Stimulated activated CD4-positive, alpha-beta T cell treated with anti-CD3 and anti-CD28 coated beads, Interleukin-2, amount 100 ng/mL, for 24 hours (primary cell): ENCODE measurements around the gene CDKN2D.
"Not testable (repeated sequence)": the region's sequence is repeated elsewhere in the genome, so short reads cannot be mapped to it uniquely, and the experiment has no call there.

Experiments used
- DNase-seq, 2 donors: peaks; one replicate each; pipeline ENCODE4 v3.0.0-alpha.2; 2020

CDKN2D gene

GRCh38 chr19:10580979-10581631 lies 12.3 kb upstream of the CDKN2D start:
- peak; percentile 94 to 95 for DNase-seq

DNA sequence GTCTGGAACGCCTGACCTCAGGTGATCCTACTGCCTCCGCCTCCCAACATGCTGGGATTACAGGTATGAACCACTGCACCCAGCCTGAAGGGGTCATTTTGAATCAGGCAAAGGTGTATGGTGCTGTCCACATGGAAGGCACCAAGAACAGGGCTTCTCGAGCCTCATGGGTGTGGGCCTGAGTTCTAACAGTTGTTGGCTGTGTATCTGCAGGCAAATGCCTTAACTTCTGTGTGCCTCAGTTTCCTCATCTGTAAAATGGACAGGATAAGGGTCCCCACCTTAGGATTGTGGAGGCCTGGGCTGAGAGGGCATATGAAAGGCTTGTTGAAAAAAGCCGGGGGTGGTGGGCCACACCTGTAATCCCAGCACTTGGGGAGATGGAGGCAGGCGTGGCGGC lies 9.2 kb upstream of the CDKN2D start:
- DNase-seq = no peak

DNA sequence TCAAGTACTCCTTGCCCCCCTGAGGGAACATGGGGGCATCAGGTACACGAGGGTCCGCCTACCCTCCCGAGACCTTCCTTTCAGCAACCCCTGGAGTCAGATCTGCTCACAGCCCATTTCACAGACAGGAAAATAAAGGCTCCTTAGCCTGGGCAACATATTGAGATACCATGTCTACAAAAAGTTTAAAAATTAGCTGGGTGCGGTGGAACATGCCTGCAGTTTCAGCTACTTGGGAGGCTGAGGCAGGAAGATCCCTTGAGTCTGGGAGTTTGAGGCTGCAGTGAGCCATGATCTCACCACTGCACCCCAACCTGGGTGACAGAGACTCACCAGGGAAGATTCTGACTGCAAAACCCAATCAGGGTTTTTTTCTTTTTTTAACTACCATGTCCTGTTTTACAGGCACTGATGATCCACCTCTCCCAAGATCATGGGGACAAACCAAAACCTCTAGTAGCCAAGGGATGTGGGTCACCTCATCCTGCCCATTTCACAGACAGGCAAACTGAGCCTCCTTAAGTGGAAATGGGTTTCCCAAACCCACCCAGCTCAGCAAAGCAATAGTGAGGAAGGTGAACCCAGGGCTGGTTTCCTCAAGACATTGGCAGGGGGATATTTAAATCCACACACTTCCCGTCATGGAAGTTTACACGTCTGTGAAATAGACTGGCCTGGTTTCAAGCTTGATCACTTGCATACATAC lies 6.4 kb upstream of the CDKN2D start:
- DNase-seq = no peak

DNA sequence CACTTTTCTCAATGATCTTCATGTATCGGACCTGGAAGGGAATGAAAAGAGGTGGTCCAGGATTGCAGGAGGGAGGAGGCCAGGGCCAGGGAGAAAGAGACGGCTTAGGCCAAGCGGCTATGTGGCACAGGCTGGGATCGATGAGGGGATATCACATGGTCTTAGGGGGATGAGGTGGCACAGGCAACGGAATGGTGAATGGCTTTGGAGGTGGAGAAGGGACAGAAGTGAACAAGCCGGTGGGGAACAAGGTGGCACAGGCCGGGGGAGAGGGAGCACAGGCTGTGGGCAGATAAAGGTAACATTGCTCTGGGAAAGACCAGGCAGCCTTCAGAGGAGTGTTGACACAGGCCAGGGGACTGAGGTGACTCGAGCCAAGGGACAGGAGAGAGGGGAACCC lies 5.7 kb upstream of the CDKN2D start:
- no peak for DNase-seq

- DNase-seq = not testable (repeated sequence)
Measured at GRCh38 chr19:10573793-10574192, 5.0 kb upstream of the CDKN2D start.

DNA sequence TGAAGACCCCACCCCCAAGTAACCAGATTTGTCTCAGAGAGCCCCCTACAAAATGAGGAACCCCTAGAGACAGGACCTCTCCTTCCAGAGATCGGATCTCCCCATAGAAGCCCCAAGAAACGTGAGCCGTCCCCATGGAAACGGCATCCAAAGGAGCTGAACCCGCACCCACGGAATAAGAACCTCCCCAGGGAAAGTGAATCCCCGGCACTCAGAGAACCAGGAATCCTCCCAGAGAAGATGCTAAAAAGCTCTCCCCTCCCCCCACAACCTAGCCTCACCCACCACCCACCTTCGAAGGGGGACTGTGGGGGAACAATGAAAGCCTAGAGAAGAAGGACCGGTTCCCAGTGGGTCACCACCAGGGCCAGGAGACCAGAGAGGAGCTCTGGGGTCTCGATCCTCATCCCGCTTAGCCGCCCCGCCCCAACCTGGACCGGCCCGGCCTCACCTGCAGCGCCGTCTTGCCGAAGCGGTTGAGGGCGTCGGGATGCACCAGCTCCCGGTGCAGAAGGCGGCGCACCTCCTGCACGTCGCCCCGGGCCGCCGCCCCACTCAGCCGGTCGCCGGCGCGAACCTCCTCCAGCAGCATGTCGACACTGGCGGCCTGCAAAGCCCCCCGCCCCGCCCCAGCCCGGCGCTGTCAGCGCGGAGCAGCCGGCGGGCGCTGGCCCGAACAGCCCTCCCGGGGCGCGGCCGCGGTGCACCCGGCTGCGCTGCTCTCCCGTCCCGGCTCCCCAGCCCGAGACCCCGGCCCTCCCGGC lies 535 bp downstream of the CDKN2D start:
- peak; percentile 29 to 63 for DNase-seq

GRCh38 chr19:10567656-10568055 lies 1.1 kb downstream of the CDKN2D start:
- no peak for DNase-seq

- peak; percentile 57 to 58 for DNase-seq
Measured at GRCh38 chr19:10566658-10567410, 1.9 kb downstream of the CDKN2D start.

DNA sequence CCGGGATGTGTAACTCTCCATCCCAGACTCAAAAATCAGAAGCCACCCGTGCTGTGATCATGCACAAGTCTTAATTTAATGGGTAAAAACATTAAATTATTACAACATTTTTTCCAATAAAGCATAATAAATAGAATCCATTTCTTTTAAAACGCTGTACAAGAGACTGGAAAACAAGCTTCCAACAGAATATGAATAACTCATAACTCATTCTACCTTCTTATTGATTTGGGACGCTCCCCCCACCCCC lies 2.4 kb downstream of the CDKN2D start:
- DNase-seq = no peak

GRCh38 chr19:10565567-10566407 lies 3.0 kb downstream of the CDKN2D start, which contains the start of gene KRI1:
Gene KRI1 (minus strand): TSS chr19:10566010. CDS start chr19:10565999, 11 bp downstream.
- peak; percentile 97 to 100 for DNase-seq

- DNase-seq = peak; percentile 67 to 69
Measured at GRCh38 chr19:10565028-10565566, 3.7 kb downstream of the CDKN2D start.

GRCh38 chr19:10562609-10563008 lies 6.2 kb downstream of the CDKN2D start:
- no peak for DNase-seq

GRCh38 chr19:10560154-10560553 lies 8.6 kb downstream of the CDKN2D start:
- no peak for DNase-seq

GRCh38 chr19:10557603-10558197 lies 11.1 kb downstream of the CDKN2D start:
- DNase-seq = no peak

DNA sequence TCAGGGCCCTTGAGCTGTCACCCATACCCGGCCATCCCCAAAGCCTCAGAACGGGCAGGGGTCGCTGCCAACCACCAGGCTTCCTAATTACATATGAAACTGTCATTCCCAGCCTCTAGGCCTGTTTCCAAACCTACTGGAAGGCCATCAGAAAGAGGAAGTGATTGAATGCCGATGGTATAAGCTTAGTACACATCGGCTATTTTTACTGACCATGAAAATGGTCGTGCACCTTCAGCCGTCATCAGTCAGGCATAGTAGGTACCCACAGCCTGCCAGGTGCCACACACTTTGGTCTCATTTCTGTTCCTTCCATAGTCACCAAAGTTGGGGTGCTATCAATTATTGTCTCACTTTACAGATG lies 13.2 kb downstream of the CDKN2D start:
- no peak for DNase-seq

DNA sequence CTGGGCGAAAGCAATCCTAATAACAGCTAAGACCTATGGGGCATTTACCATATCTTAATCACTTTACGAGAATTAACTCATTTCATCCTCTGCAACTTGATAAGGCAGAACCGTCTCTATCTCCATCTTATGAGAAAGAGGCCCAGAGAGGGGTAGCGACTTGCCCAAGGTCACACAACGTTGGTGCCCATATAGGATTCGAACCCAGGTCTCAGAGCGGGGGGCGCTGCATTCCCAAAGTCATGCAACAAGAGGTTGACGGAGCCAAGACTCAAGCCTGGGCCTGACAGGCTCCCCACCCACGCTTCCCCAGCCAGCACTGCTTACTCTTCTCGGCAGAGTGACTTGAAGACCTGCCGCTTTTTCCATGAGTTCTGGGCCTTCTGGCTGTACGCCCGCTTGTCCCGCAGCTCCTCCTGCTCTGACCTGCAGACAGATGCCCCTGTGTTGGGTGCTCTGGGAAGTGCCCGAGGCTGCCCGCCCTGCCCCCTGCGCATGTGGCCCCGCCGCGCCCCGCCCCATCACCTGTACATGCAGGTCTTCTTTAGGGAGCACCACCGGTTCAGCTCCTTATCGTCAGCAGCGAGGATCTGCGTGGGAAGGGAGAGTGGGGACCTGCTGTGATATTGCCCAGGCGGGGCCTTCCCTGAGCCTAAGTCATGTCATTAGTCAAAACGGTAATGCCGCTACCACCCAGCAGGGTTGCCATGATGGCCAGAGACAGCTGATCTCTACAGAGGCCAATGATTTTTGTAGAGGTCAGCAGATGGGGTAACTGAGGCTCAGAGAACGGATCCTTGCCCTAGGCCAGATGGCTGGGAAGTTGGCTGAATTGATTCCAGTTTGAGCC lies 13.8 kb downstream of the CDKN2D start:
- DNase-seq = no peak

GRCh38 chr19:10553943-10554381 lies 14.8 kb downstream of the CDKN2D start:
- peak; percentile 31 to 39 for DNase-seq

DNA sequence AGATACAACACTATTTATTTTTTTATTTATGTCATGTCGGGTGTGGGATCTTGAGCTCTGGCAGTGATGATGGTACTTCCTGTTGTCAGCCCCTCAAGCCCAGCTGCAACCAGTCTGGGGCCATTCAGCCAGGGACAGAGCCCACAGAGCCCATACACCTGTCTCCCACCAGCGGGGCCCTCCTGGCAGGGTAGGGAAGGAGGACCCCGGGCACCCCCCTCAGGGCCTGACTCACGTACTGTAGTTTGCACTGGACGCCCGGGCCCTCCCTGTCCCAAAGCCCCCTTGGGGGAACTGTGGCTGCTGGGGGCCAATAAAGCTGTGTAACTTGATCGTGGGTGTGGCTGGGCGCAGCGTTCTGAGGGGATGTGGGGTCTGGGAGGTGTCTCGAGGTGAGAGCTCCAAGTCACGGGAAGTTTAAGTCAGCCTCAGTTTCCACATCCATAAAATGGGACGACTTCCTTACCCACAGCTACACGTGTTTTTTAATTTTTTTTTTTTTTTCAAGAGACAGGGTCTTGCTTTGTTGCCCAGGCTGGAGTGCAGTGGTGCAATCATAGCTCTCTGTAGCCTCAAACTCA lies 15.6 kb downstream of the CDKN2D start:
- no peak for DNase-seq

DNA sequence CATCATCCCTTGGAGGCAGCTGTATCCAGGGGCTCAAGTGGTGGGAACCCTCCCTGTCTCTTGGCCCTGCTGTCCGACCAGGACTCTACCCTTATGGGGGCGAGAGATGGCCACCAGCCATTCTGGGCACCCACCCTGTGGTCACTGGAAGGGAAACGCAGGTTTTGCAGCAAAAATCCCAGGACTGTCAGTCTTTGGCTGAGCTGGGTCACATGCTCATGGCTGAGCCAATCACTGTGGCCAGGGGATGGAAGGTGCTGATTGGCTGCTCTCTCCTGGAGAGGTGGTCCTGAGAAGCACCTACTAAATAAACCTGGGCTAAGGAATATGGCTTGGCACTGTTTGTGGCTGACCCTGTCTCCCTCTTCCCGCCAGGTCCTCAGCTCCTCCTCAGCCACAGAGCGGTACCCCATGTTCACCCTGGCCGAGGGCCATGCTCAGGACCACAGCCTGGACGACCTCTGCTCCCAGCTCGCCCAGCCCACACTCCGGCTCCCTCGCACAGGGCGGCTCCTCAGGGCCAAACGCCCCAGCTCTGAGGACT lies 16.2 kb downstream of the CDKN2D start:
- peak; percentile 33 to 47 for DNase-seq
